GM23338 (cell line): Measurements from ENCODE around the gene NCAPH2. TPM values are rescaled to one million over a fixed set of nuclear protein-coding genes. Genes with fewer than 3 reads are reported as not detected.
A peak's percentile ranks its signal among the peaks of the same experiment; 100 is the strongest.

Experiments used
- ATAC-seq: fragments of 200-7000 bp; cut with Tn5 transposase; 3 replicates; pipeline ENCODE4 v1.9.1; 2020
- DNase-seq: peaks from one replicate; pipeline ENCODE4 v3.0.0-alpha.2; 2015; ENCODE audit warnings: low spot score
- H2AFZ ChIP-seq: fragments of 200-600 bp; sonication (generic); 2 replicates; pipeline ENCODE4 v1.8.0; 2016; ENCODE audit warnings: antibody characterized with exemption, mild to moderate bottlenecking, moderate library complexity
- H3F3A ChIP-seq: fragments of 200-600 bp; sonication (generic); replicated peaks from 2 replicates; pipeline ENCODE4 v1.8.0; 2017; ENCODE audit warnings: antibody characterized with exemption, mixed run types, low read depth
- H3K27ac ChIP-seq: fragments of 200-600 bp; sonication (generic); 2 replicates; pipeline ENCODE4 v1.6.1; 2016; ENCODE audit warnings: low read depth
- H3K27me3 ChIP-seq: fragments of 200-600 bp; sonication (generic); 2 replicates; pipeline ENCODE4 v1.8.0; 2016; ENCODE audit warnings: mild to moderate bottlenecking, mixed run types, moderate library complexity; ENCODE audit not compliant: insufficient read depth
- H3K36me3 ChIP-seq: fragments of 200-600 bp; sonication (generic); 2 replicates; pipeline ENCODE4 v1.8.0; 2016; ENCODE audit warnings: mild to moderate bottlenecking; ENCODE audit not compliant: insufficient read depth
- H3K4me1 ChIP-seq: fragments of 200-600 bp; sonication (generic); 2 replicates; pipeline ENCODE4 v1.8.0; 2016; ENCODE audit warnings: mild to moderate bottlenecking, moderate library complexity; ENCODE audit not compliant: insufficient read depth
- H3K4me2 ChIP-seq: fragments of 200-600 bp; sonication (generic); 2 replicates; pipeline ENCODE4 v1.7.1; 2017; ENCODE audit warnings: mixed run types
- H3K4me3 ChIP-seq: fragments of 200-600 bp; sonication (generic); 2 replicates; pipeline ENCODE4 v1.6.1; 2016; ENCODE audit warnings: mixed run types
- H3K79me2 ChIP-seq: fragments of 200-600 bp; sonication (generic); replicated peaks from 2 replicates; pipeline ENCODE4 v1.8.0; 2017; ENCODE audit warnings: mild to moderate bottlenecking; ENCODE audit not compliant: insufficient read depth
- H3K9me2 ChIP-seq: fragments of 200-600 bp; sonication (generic); 2 replicates; pipeline ENCODE4 v1.8.0; 2017; ENCODE audit not compliant: insufficient read depth
- H4K20me1 ChIP-seq: fragments of 200-600 bp; sonication (generic); replicated peaks from 2 replicates; pipeline ENCODE4 v1.8.0; 2017; ENCODE audit warnings: mild to moderate bottlenecking; ENCODE audit not compliant: insufficient read depth
- H3K27ac Mint-ChIP-seq: 2 replicates; pipeline ENCODE4 v1.8.0; 2020; ENCODE audit warnings: inconsistent platforms, mild to moderate bottlenecking, moderate library complexity, mixed read lengths
- H3K27me3 Mint-ChIP-seq: 3 replicates; pipeline ENCODE4 v1.8.0; 2022; ENCODE audit warnings: low read depth, mild to moderate bottlenecking, moderate library complexity, mixed read lengths, inconsistent platforms; ENCODE audit not compliant: insufficient read depth, poor library complexity
- H3K36me3 Mint-ChIP-seq: 3 replicates; pipeline ENCODE4 v1.8.0; 2021; ENCODE audit warnings: low read depth, mild to moderate bottlenecking, inconsistent platforms, moderate library complexity, mixed read lengths
- H3K4me1 Mint-ChIP-seq: 3 replicates; pipeline ENCODE4 v1.8.0; 2020; ENCODE audit warnings: mild to moderate bottlenecking, inconsistent platforms, mixed read lengths
- H3K4me3 Mint-ChIP-seq: 3 replicates; pipeline ENCODE4 v1.8.0; 2021; ENCODE audit warnings: moderate library complexity, mild to moderate bottlenecking, inconsistent platforms, mixed read lengths
- H3K9me3 Mint-ChIP-seq: 3 replicates; pipeline ENCODE4 v1.8.0; 2020; ENCODE audit warnings: moderate library complexity, mild to moderate bottlenecking, inconsistent platforms, mixed read lengths
- CREB1 ChIP-seq: fragments of 250-450 bp; sonication (Bioruptor Pico); IDR thresholded peaks from 2 replicates; pipeline ENCODE4 v1.5.0; 2020; ENCODE audit warnings: low read depth, mild to moderate bottlenecking, moderate library complexity
- CTCF ChIP-seq, 2 experiments: fragments of 200-600 bp in 1 of 2; sonication (generic) in 1 of 2; conservative IDR thresholded peaks; 2 replicates each; pipeline versions ENCODE4 v1.5.1 to v1.6.1; 2016 to 2017; ENCODE audit warnings: antibody characterized with exemption in 2 of 2, low read depth in 2 of 2, mild to moderate bottlenecking in 2 of 2, moderate library complexity in 1 of 2
- ETS1 ChIP-seq: IDR thresholded peaks from 2 replicates; pipeline ENCODE4 v1.6.1; 2016; ENCODE audit warnings: antibody characterized with exemption
- EZH2 ChIP-seq: fragments of 200-600 bp; sonication (generic); IDR thresholded peaks from one replicate; pipeline ENCODE4 v1.8.0; 2017; ENCODE audit warnings: antibody characterized with exemption, mild to moderate bottlenecking, low read depth; ENCODE audit not compliant: unreplicated experiment
- JUNB ChIP-seq: IDR thresholded peaks from one replicate; pipeline ENCODE4 v1.6.1; 2016; ENCODE audit warnings: antibody characterized with exemption; ENCODE audit not compliant: unreplicated experiment
- NANOG ChIP-seq: IDR thresholded peaks from 2 replicates; pipeline ENCODE4 v1.6.1; 2016; ENCODE audit warnings: antibody characterized with exemption, borderline replicate concordance
- STAT1 ChIP-seq: IDR thresholded peaks from one replicate; pipeline ENCODE4 v1.6.1; 2016; ENCODE audit warnings: antibody characterized with exemption; ENCODE audit not compliant: unreplicated experiment
- ZNF114 ChIP-seq: fragments of 250-450 bp; sonication (Bioruptor Pico); IDR thresholded peaks from 2 replicates; pipeline ENCODE4 v1.5.0; 2020; ENCODE audit warnings: mild to moderate bottlenecking, moderate library complexity
- ZNF331 ChIP-seq: fragments of 250-450 bp; sonication (Bioruptor Pico); IDR thresholded peaks from 2 replicates; pipeline ENCODE4 v1.5.0; 2020; ENCODE audit warnings: low read depth, mild to moderate bottlenecking, moderate library complexity
- ZNF462 ChIP-seq: fragments of 250-450 bp; sonication (Bioruptor Pico); IDR thresholded peaks from 2 replicates; pipeline ENCODE4 v1.5.0; 2020; ENCODE audit warnings: mild to moderate bottlenecking, moderate library complexity
- polyA plus RNA-seq: library from polyadenylated mRNA; unstranded; fragments of >200 nt; fragmentation: Nextera tagmentation; extraction: Ambion mirVana; gene quantifications from 2 replicates; pipeline ENCODE4 v1.2.1, GENCODE V29; 2016
- total RNA-seq: library from RNA; depleted of rRNA; stranded (reverse); fragments of >200 nt; shearing (Covaris generic); gene quantifications from 2 replicates; pipeline ENCODE4 v1.2.3, GENCODE V29; 2014

The NCAPH2 gene
- total and polyA plus RNA-seq, 2 experiments from 2014 or later, result 52.2 to 76.1 TPM

GRCh38 chr22:50469377-50470305, 38.4 kb upstream of the NCAPH2 start:
- peak overlapping the region; percentile 60; the same call in 1 of the 2 replicates for H3K4me2 ChIP-seq
- 0 out of 2 replicates have a peak overlapping the region, but pooled peaks have one; percentile 24 for H3K27ac Mint-ChIP-seq
- H3K4me3 Mint-ChIP-seq, result no peak overlapping the region
- ATAC-seq (peak; percentile 67), DNase-seq (peak; percentile 56)
- no peak overlapping the region for H3K27ac ChIP-seq
- H3K36me3 ChIP-seq, result no peaks in the 10 kb centered on the region
- H3K27me3 Mint-ChIP-seq, result peaks cover 18% of the 10 kb centered on the region
- H3K9me3 Mint-ChIP-seq, result no peaks in the 10 kb centered on the region
- peaks cover 61% of the 10 kb centered on the region for H3K79me2 ChIP-seq
- no peaks in the 10 kb centered on the region for H3K27me3 ChIP-seq
- H3K4me1 ChIP-seq, result peaks cover 14% of the 10 kb centered on the region; the same call in 1 of the 2 replicates
- no peaks in the 10 kb centered on the region for H3F3A ChIP-seq
- peaks cover 33% of the 10 kb centered on the region for H3K4me1 Mint-ChIP-seq
- H3K9me2 ChIP-seq, result no peaks in the 10 kb centered on the region
- peaks cover 40% of the 10 kb centered on the region for H4K20me1 ChIP-seq
- no peak overlapping the region; the same call in 1 of the 2 replicates for H3K4me3 ChIP-seq
- no peak overlapping the region for H2AFZ ChIP-seq
- H3K36me3 Mint-ChIP-seq, result peaks cover 13% of the 10 kb centered on the region
- no peak for TF ChIP-seq NANOG
- TF ChIP-seq ETS1, result no peak
- no peak for TF ChIP-seq EZH2
- TF ChIP-seq CREB1 (CRISPR knock-in tag), result no peak
- no peak for TF ChIP-seq JUNB
- TF ChIP-seq CTCF (conservative IDR thresholded peaks at IDR 0.05; ENCODE audit: low read depth in 2 of 2), result no peak
- no peak for TF ChIP-seq ZNF114 (CRISPR knock-in tag)
- no peak for TF ChIP-seq STAT1
- TF ChIP-seq ZNF331 (CRISPR knock-in tag), result no peak
- TF ChIP-seq ZNF462 (CRISPR knock-in tag), result no peak
